IPS-18a (cell line): ENCODE measurements around the gene CYB561.

Experiments
- H3K27ac ChIP-seq: one replicate; pipeline ENCODE4 v1.5.1; 2013; ENCODE audit warnings: low read length
- H3K27me3 ChIP-seq: one replicate; pipeline ENCODE4 v1.6.1; 2013; ENCODE audit warnings: mild to moderate bottlenecking, low read length; ENCODE audit not compliant: control insufficient read depth, insufficient read depth
- H3K36me3 ChIP-seq: one replicate; pipeline ENCODE4 v1.6.1; 2013; ENCODE audit warnings: low read depth, low read length; ENCODE audit not compliant: control insufficient read depth
- H3K4me1 ChIP-seq: one replicate; pipeline ENCODE4 v1.6.1; 2013; ENCODE audit warnings: low read depth, low read length; ENCODE audit not compliant: control insufficient read depth
- H3K4me3 ChIP-seq: one replicate; pipeline ENCODE4 v1.5.1; 2013; ENCODE audit warnings: low read length
- H3K9ac ChIP-seq: one replicate; pipeline ENCODE4 v1.6.1; 2013; ENCODE audit warnings: mild to moderate bottlenecking, low read length, moderate library complexity
- H3K9me3 ChIP-seq: one replicate; pipeline ENCODE4 v1.6.1; 2013; ENCODE audit warnings: low read depth, low read length; ENCODE audit not compliant: control insufficient read depth

Gene CYB561

DNA sequence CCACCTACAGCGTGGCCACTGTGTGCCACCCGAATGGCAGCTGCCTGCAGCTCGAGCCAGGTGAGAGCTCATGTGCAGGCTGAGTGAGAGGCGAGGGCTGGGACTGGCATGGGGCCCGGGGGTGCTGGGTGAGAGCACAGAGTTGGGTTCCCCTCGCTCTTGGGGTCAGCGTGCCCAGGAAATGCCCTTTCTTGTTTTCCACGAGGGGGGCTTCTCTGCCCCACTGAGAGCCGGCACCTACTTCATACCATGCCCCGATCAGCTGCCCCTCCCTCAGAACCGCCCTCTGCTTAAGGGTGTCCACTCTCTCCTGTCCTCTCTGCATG is 40.9 kb upstream of the CYB561 start:
- no peaks in the 10 kb centered on the region for H3K36me3 ChIP-seq

DNA sequence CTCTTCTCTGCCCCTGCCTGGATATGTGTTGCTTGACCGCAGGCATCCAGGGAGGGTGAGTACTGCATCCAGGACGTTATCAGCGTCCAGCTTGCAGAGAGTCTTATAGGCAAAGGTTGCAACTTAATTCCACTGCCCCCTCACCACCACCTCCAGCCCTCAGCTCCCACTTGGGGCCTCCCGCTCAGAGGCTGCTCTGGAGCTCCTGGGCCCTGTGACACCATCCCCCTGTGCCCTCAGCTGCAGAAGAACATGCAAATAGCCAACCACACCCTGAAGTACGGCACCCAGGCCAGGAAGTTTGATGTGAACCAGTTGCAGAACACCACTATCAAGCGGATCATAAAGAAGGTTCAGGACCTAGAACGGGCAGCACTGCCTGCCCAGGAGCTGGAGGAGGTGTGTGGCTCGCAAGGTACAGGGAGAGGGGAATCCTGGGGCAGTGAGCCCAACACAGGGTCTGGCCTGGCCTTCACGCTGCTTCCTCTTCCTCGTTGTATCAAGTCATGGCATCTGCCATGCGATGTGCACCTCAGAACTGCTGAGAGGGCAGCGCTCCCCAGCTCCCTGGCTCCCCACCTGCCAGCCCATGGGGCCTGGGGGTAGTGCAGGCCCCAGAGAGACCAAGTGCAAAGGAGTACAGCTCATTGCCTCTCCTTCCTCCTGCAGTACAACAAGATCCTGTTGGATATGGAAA is 40.4 kb upstream of the CYB561 start:
- Histone ChIP-seq H3K4me3 (no peak overlapping the region), H3K9me3 (no peaks in the 10 kb centered on the region), H3K27ac (no peak overlapping the region), H3K4me1 (no peaks in the 10 kb centered on the region), H3K27me3 (no peaks in the 10 kb centered on the region), H3K36me3 (no peaks in the 10 kb centered on the region), H3K9ac (no peak overlapping the region)

More for the DNA sequence above, 40.9 kb upstream of the CYB561 start:
- H3K9ac ChIP-seq = no peak overlapping the region
- H3K27me3 ChIP-seq = no peaks in the 10 kb centered on the region
- no peak overlapping the region for H3K27ac ChIP-seq
- no peak overlapping the region for H3K4me3 ChIP-seq
- no peaks in the 10 kb centered on the region for H3K9me3 ChIP-seq
- no peaks in the 10 kb centered on the region for H3K4me1 ChIP-seq

DNA sequence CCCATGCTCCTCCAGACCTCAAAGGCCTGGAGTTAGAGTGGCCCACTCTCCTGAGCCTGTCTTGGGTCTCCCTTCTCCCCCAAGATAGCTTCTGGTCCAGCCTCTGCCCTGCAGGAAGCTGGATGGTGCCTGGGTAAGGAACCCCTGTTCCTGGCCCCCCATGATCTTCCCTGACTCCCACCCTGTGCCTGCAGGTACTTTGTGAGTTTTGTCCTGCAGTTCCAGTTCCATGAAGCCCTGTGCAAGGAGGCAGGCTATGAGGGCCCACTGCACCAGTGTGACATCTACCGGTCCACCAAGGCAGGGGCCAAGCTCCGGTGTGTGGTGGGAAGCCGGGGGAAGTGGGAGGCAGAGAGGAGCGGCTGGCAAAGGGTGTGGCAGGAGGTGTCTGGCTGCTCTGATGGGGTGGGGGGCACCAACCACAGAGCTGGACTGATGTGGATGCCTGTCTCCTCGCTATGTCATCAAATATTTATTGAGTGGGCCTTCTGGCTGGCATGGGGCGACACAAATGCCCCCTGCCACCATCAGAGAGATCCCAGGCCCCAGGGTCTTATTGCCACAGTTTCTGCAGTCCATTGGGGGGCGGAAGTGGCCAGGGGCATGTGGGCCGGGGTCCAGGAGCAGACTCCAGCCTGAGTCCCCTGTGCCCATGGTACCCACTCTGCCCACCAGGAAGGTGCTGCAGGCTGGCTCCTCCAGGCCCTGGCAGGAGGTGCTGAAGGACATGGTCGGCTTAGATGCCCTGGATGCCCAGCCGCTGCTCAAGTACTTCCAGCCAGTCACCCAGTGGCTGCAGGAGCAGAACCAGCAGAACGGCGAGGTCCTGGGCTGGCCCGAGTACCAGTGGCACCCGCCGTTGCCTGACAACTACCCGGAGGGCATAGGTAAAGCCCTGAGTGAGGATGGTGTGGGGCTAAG is 37.8 kb upstream of the CYB561 start:
- no peaks in the 10 kb centered on the region for H3K36me3 ChIP-seq
- H3K4me3 ChIP-seq = no peak overlapping the region
- H3K9ac ChIP-seq = no peak overlapping the region
- H3K27me3 ChIP-seq = no peaks in the 10 kb centered on the region
- no peaks in the 10 kb centered on the region for H3K4me1 ChIP-seq
- H3K27ac ChIP-seq = no peak overlapping the region
- H3K9me3 ChIP-seq = no peaks in the 10 kb centered on the region

DNA sequence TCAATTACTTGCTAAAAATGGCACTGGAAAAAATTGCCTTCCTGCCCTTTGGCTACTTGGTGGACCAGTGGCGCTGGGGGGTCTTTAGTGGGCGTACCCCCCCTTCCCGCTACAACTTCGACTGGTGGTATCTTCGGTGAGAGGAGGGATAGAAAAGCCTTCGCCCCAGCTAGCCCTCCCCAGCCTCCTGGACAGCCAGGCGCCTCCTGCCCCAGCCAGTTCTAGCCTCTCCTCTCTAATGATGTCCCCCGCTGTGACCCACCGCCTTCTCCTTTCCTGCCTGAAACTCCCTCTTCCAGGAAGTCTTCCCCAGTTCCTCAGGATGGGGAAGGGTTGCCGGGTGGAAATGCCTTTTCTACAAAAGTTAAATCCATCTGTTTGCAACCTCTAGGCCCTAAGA is 36.9 kb upstream of the CYB561 start:
- Histone ChIP-seq H3K4me3 (no peak overlapping the region), H3K36me3 (no peaks in the 10 kb centered on the region), H3K27ac (no peak overlapping the region), H3K4me1 (no peaks in the 10 kb centered on the region), H3K9ac (no peak overlapping the region), H3K9me3 (no peaks in the 10 kb centered on the region), H3K27me3 (peaks cover 9% of the 10 kb centered on the region)

DNA sequence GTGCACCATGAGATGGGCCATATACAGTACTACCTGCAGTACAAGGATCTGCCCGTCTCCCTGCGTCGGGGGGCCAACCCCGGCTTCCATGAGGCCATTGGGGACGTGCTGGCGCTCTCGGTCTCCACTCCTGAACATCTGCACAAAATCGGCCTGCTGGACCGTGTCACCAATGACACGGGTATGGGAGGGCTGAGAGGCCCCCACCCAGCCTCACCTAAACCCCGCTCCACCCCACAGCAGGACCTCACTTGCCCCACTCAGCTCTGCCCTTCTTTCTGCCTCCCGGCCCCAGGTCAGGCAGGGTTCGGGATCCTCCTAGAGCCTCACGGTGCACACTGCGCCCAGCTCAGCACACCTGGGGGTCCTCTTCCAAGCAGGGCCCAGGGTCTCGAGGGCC is 36.4 kb upstream of the CYB561 start:
- no peaks in the 10 kb centered on the region for H3K9me3 ChIP-seq
- H3K27ac ChIP-seq = no peak overlapping the region
- peaks cover 3% of the 10 kb centered on the region for H3K4me1 ChIP-seq
- H3K27me3 ChIP-seq = peaks cover 14% of the 10 kb centered on the region
- H3K9ac ChIP-seq = no peak overlapping the region
- no peaks in the 10 kb centered on the region for H3K36me3 ChIP-seq
- H3K4me3 ChIP-seq = no peak overlapping the region

DNA sequence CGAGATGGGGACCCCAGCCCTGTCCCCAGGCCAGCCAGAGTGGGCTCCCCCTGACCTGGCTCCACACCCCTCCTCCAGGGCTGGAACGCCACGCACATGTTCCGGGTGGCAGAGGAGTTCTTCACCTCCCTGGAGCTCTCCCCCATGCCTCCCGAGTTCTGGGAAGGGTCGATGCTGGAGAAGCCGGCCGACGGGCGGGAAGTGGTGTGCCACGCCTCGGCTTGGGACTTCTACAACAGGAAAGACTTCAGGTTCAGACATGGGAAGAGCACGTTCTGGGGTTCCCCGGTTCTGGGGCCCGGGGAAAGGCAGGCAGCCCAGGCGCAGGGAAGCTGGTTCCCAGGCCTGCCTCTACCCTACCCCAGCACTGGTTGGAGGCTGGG is 35.4 kb upstream of the CYB561 start:
- no peak overlapping the region for H3K4me3 ChIP-seq

DNA sequence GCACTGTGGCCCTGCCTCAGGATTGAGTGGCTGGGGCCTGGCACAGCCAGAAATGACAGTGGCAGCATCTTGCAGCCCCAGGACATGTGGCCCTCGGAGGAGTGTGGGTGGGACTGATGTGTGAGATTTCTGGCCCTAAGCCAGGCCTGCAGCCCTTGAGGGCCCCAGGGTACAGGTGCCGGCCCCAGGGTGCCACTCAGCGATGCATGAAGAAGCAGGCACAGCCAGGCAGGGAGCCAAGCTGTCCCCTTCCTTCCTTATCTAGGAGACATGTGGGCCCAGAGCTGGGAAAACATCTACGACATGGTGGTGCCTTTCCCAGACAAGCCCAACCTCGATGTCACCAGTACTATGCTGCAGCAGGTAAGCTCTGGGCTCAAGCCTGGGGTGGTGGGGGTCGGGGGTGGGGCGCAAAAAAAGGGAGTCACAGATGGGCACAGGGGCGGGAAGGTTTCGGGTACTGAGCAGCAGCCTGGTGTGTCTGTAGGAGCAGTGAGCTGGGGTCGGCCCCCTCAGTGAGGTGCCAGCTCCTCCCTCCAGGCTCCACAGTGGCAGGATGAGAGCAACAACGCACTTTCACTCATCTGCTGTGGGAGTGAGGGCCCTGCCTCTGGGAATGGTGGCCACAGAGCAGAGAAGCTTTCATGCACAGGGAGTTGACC is 34.9 kb upstream of the CYB561 start:
- peaks cover 6% of the 10 kb centered on the region for H3K4me1 ChIP-seq
- H3K4me3 ChIP-seq = no peak overlapping the region
- no peaks in the 10 kb centered on the region for H3K36me3 ChIP-seq
- no peaks in the 10 kb centered on the region for H3K9me3 ChIP-seq
- H3K27me3 ChIP-seq = peaks cover 19% of the 10 kb centered on the region
- no peak overlapping the region for H3K9ac ChIP-seq
- no peak overlapping the region for H3K27ac ChIP-seq

More for the DNA sequence above, 35.4 kb upstream of the CYB561 start:
- no peaks in the 10 kb centered on the region for H3K36me3 ChIP-seq
- H3K27me3 ChIP-seq = peaks cover 16% of the 10 kb centered on the region
- no peaks in the 10 kb centered on the region for H3K9me3 ChIP-seq
- H3K4me1 ChIP-seq = peaks cover 3% of the 10 kb centered on the region
- no peak overlapping the region for H3K9ac ChIP-seq
- H3K27ac ChIP-seq = no peak overlapping the region

DNA sequence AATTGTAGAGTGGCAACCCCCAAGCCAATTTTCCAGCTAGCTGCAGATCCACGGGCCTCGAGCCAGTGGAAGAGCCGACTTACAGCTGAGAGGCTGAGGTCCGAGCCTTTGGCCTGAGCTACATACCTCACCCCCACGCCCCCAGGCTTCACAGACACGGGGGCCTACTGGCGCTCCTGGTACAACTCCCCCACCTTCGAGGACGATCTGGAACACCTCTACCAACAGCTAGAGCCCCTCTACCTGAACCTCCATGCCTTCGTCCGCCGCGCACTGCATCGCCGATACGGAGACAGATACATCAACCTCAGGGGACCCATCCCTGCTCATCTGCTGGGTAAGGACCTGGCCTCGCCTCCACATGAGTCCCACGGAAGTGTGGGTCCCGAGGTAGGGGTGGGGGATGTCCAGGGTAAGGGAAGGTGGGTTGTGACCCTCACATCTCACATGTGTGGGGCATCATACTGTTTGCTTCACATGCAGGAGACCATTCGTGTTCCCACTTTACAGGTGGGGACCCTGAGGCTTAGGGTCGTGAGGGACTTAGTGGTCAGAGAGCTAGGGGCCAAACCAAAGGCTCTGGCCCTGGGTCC is 34.2 kb upstream of the CYB561 start:
- H3K9me3 ChIP-seq = no peaks in the 10 kb centered on the region
- H3K9ac ChIP-seq = no peak overlapping the region
- no peaks in the 10 kb centered on the region for H3K36me3 ChIP-seq
- peaks cover 8% of the 10 kb centered on the region for H3K4me1 ChIP-seq
- peaks cover 26% of the 10 kb centered on the region for H3K27me3 ChIP-seq
- H3K27ac ChIP-seq = no peak overlapping the region
- no peak overlapping the region for H3K4me3 ChIP-seq

DNA sequence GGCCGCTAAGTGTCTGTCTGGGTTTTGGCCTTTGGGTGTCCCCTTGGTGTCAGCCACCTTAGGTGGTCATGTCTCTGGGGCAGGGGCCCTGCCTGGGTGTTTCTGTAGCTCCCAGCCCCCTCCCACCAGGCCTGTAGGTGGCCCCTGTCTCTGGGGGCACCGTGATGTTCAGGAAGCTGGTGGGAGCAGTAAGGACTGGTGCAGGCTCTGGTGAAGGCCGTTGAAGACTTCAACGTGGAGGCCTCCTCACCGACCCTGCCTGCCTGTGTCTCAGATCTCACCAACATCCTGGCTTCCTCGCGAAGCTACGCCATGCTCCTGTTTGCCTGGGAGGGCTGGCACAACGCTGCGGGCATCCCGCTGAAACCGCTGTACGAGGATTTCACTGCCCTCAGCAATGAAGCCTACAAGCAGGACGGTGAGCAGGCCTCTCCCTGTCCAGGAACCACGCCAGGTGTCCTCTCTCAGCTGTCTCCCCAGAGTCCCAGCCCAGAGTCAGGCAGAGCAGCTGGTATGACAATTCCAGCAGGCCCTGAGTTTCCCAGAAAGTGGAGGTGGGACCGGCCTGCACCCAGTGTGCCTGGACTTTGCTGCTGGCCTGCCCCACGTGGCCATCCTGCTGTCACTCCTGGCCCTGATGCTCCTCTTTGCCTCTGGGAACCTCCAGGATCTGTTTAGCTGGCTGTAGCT is 33.5 kb upstream of the CYB561 start:
- Histone ChIP-seq H3K27ac (no peak overlapping the region), H3K9me3 (no peaks in the 10 kb centered on the region), H3K27me3 (peaks cover 29% of the 10 kb centered on the region), H3K36me3 (no peaks in the 10 kb centered on the region), H3K4me1 (peaks cover 8% of the 10 kb centered on the region), H3K9ac (no peak overlapping the region), H3K4me3 (no peak overlapping the region)

DNA sequence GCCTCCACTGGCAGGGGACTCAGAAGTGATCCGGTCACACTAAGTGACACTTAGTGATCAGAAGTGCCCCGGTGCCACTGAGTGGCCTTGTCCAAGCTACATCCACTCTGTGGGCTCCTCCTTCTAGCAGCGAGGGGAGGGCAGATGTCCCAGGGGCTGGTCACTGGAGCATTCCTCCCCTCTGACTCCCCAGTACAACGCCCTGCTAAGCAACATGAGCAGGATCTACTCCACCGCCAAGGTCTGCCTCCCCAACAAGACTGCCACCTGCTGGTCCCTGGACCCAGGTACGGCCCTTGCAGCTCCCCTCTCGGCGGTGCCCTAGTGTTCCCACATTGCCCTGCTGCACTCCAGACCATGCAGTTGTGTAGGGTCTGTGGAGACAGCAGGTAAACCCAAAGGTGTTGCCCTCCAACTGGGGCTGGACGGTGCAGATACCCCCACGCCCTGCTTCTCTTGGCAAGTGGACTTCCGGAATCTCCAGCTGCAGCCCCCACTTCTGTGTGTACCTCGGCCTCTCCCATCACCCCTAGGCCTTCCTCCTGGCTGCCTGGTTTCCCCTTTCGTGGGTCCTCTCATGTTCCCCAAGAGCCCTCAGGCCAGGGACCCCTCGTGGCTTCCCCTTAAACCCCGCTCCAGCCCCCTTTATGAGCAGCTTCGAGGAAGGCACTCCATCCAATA is 32.8 kb upstream of the CYB561 start:
- H3K9me3 ChIP-seq = no peaks in the 10 kb centered on the region
- no peak overlapping the region for H3K27ac ChIP-seq
- H3K9ac ChIP-seq = no peak overlapping the region
- H3K4me1 ChIP-seq = peaks cover 8% of the 10 kb centered on the region
- no peak overlapping the region for H3K4me3 ChIP-seq
- peaks cover 29% of the 10 kb centered on the region for H3K27me3 ChIP-seq
- H3K36me3 ChIP-seq = no peaks in the 10 kb centered on the region
